Adrenal gland (tissue), 5 donors: ENCODE measurements around the gene NBEAL2.

Experiments used
- POLR2A ChIP-seq, 2 donors: fragments of 450-650 bp; IDR thresholded peaks; one replicate each; pipeline ENCODE4 v1.6.1; 2017; ENCODE audit warnings: antibody characterized with exemption in 2 of 2, mild to moderate bottlenecking in 2 of 2, moderate library complexity in 1 of 2
- TF ChIP-seq, protein P1 (sequence below), 6 experiments: fragments of 450-650 bp in 4 of 6; fragments of 200-600 bp in 2 of 6; sonication (generic) in 1 of 6; IDR thresholded peaks; 1 replicate in 5 of 6; 2 replicates in 1 of 6; pipeline versions ENCODE4 v1.5.1 to v1.8.0; 2016 to 2021; ENCODE audit warnings: antibody characterized with exemption in 6 of 6, mild to moderate bottlenecking in 2 of 6, moderate library complexity in 1 of 6
- donor health status: DM: no; HTN: no; CAD: no.

DNA sequence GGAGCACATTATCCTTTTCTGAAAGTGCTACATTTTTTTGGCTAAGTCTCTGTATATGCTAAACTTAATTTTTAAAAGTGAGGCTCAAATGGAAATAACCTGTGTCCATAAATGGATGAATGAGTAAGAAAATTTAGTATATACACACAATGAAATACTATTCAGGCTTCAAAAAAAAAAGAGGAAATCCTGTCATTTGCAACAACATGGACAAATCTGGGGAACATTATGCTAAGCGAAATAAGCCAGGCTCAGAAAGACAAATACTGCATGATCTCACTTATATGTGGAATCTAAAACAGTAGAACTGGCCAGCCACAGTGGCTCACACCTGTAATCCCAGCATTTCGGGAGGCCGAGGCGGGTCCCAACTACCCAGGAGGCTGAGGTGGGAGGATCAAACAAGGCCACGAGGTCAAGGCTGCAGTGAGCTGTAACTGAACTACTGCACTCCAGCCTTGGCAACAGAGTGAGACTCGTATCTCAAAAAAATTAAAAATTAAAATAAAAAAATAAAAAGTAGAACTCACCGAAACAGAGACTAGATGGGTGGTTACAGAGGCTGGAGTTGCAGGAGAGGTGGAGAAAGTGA is 28.7 kb upstream of the NBEAL2 start:
- TF ChIP-seq, protein P1, sequence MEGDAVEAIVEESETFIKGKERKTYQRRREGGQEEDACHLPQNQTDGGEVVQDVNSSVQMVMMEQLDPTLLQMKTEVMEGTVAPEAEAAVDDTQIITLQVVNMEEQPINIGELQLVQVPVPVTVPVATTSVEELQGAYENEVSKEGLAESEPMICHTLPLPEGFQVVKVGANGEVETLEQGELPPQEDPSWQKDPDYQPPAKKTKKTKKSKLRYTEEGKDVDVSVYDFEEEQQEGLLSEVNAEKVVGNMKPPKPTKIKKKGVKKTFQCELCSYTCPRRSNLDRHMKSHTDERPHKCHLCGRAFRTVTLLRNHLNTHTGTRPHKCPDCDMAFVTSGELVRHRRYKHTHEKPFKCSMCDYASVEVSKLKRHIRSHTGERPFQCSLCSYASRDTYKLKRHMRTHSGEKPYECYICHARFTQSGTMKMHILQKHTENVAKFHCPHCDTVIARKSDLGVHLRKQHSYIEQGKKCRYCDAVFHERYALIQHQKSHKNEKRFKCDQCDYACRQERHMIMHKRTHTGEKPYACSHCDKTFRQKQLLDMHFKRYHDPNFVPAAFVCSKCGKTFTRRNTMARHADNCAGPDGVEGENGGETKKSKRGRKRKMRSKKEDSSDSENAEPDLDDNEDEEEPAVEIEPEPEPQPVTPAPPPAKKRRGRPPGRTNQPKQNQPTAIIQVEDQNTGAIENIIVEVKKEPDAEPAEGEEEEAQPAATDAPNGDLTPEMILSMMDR (IDR thresholded peaks at IDR 0.05), result no peak
- no peak for TF ChIP-seq POLR2A (IDR thresholded peaks at IDR 0.05)
